ENCODE measurements around the gene AGO3.

AGO3 gene

GRCh38 chr1:36083219-36083618, 152.3 kb downstream of the AGO3 start:
- in situ Hi-C loops (cut with MboI; ENCODE audit: low pct_unique_long_range_greater_than_20kb, low sequenced_read_pairs, unreplicated experiment), result no loop called here
- no peak for DNase-seq (ENCODE audit: low spot score)
- TF ChIP-seq CTCF (IDR thresholded peaks at IDR 0.05; ENCODE audit: extremely low read depth, insufficient read depth, missing control alignments), result no peak

GRCh38 chr1:36083635-36084496, 153.0 kb downstream of the AGO3 start, which contains the start of gene TEKT2:
Gene TEKT2 (plus strand): TSS chr1:36084094. CDS start chr1:36084922, 828 bp downstream.
- in situ Hi-C loops (cut with MboI; ENCODE audit: low pct_unique_long_range_greater_than_20kb, low sequenced_read_pairs, unreplicated experiment), result no loop called here
- DNase-seq (ENCODE audit: low spot score), result peak; percentile 70
- TF ChIP-seq CTCF (IDR thresholded peaks at IDR 0.05; ENCODE audit: extremely low read depth, insufficient read depth, missing control alignments), result no peak

GRCh38 chr1:36084497-36085115, 153.7 kb downstream of the AGO3 start:
- in situ Hi-C loops (cut with MboI; ENCODE audit: low pct_unique_long_range_greater_than_20kb, low sequenced_read_pairs, unreplicated experiment), result no loop called here

GRCh38 chr1:36085126-36085525, 154.2 kb downstream of the AGO3 start:
- in situ Hi-C loops (cut with MboI; ENCODE audit: low pct_unique_long_range_greater_than_20kb, low sequenced_read_pairs, unreplicated experiment), result no loop called here
- TF ChIP-seq CTCF (IDR thresholded peaks at IDR 0.05; ENCODE audit: extremely low read depth, insufficient read depth, missing control alignments), result no peak
- no peak for DNase-seq (ENCODE audit: low spot score)

More at GRCh38 chr1:36084497-36085115, 153.7 kb downstream of the AGO3 start:
- no peak for TF ChIP-seq CTCF (IDR thresholded peaks at IDR 0.05; ENCODE audit: extremely low read depth, insufficient read depth, missing control alignments)
- no peak for DNase-seq (ENCODE audit: low spot score)

GRCh38 chr1:36085686-36086526, 155.0 kb downstream of the AGO3 start:
- TF ChIP-seq CTCF (IDR thresholded peaks at IDR 0.05; ENCODE audit: extremely low read depth, insufficient read depth, missing control alignments), result no peak

GRCh38 chr1:36086529-36087232, 155.8 kb downstream of the AGO3 start:
- DNase-seq (ENCODE audit: low spot score), result no peak
- no peak for TF ChIP-seq CTCF (IDR thresholded peaks at IDR 0.05; ENCODE audit: extremely low read depth, insufficient read depth, missing control alignments)
- in situ Hi-C loops (cut with MboI; ENCODE audit: low pct_unique_long_range_greater_than_20kb, low sequenced_read_pairs, unreplicated experiment), result no loop called here

More at GRCh38 chr1:36085686-36086526, 155.0 kb downstream of the AGO3 start:
- in situ Hi-C loops (cut with MboI; ENCODE audit: low pct_unique_long_range_greater_than_20kb, low sequenced_read_pairs, unreplicated experiment), result no loop called here
- no peak for DNase-seq (ENCODE audit: low spot score)
